GM12865 (cell line): Measurements from ENCODE around the gene CREB5.

Source experiments
- DNase-seq: peaks from one replicate; pipeline ENCODE4 v3.0.0; 2010; ENCODE audit warnings: low read depth
- H3K4me3 ChIP-seq: 2 replicates; pipeline ENCODE4 v1.5.1; 2011; ENCODE audit warnings: mild to moderate bottlenecking, low read depth, low read length, control low read depth
- CTCF ChIP-seq: IDR thresholded peaks from 2 replicates; pipeline ENCODE4 v1.5.1; 2011; ENCODE audit warnings: low read length, control low read depth, low read depth, inconsistent platforms; ENCODE audit not compliant: insufficient read depth; ENCODE audit errors: missing control alignments

The CREB5 gene

GRCh38 chr7:28792858-28793257 lies 380.5 kb downstream of the CREB5 start:
- no peak for TF ChIP-seq CTCF
- no peak overlapping the region for H3K4me3 ChIP-seq
- peak; percentile 37 for DNase-seq

- DNase-seq, result no peak
- TF ChIP-seq CTCF, result no peak
- no peak overlapping the region for H3K4me3 ChIP-seq
Measured at GRCh38 chr7:28793381-28794085, 381.2 kb downstream of the CREB5 start.

GRCh38 chr7:28798274-28798673 lies 386.0 kb downstream of the CREB5 start:
- DNase-seq, result no peak
- no peak for TF ChIP-seq CTCF
- H3K4me3 ChIP-seq, result no peak overlapping the region

GRCh38 chr7:28799619-28800018 lies 387.3 kb downstream of the CREB5 start:
- H3K4me3 ChIP-seq, result no peak overlapping the region
- no peak for DNase-seq
- no peak for TF ChIP-seq CTCF

GRCh38 chr7:28800150-28800549 lies 387.8 kb downstream of the CREB5 start:
- H3K4me3 ChIP-seq, result no peak overlapping the region
- no peak for DNase-seq
- TF ChIP-seq CTCF, result no peak

- no peak for TF ChIP-seq CTCF
- DNase-seq, result no peak
- H3K4me3 ChIP-seq, result no peak overlapping the region
Measured at GRCh38 chr7:28802450-28802849, 390.1 kb downstream of the CREB5 start.

- no peak for DNase-seq
- no peak for TF ChIP-seq CTCF
- H3K4me3 ChIP-seq, result no peak overlapping the region
Measured at GRCh38 chr7:28804157-28804556, 391.8 kb downstream of the CREB5 start.
